H9 (cell line): ENCODE data around the gene ICAM2. TPM values are rescaled to one million over a fixed set of nuclear protein-coding genes. Genes with fewer than 3 reads are reported as not detected.

Experiments
- DNase-seq: peaks from one replicate; pipeline ENCODE4 v3.0.0-alpha.2; 2017
- H2AFZ ChIP-seq: one replicate; pipeline ENCODE4 v1.6.1; 2013; ENCODE audit warnings: mild to moderate bottlenecking, low read length, control low read depth, moderate library complexity
- H2AK5ac ChIP-seq: 2 replicates; pipeline ENCODE4 v1.6.1; 2013; ENCODE audit warnings: low read length, control low read depth, mixed read lengths; ENCODE audit not compliant: insufficient read length
- H2BK120ac ChIP-seq: one replicate; pipeline ENCODE4 v1.6.1; 2013; ENCODE audit warnings: low read depth, mild to moderate bottlenecking, low read length, control low read depth, inconsistent platforms; ENCODE audit not compliant: poor library complexity, severe bottlenecking
- H2BK12ac ChIP-seq: 2 replicates; pipeline ENCODE4 v1.6.1; 2013; ENCODE audit warnings: low read length, control low read depth, mixed read lengths, low read depth; ENCODE audit not compliant: insufficient read length
- H2BK15ac ChIP-seq: 2 replicates; pipeline ENCODE4 v1.6.1; 2013; ENCODE audit warnings: low read depth, low read length, control low read depth
- H2BK20ac ChIP-seq: one replicate; pipeline ENCODE4 v1.6.1; 2013; ENCODE audit warnings: low read depth, mild to moderate bottlenecking, low read length, control low read depth, inconsistent platforms; ENCODE audit not compliant: poor library complexity, severe bottlenecking
- H2BK5ac ChIP-seq: 2 replicates; pipeline ENCODE4 v1.6.1; 2013; ENCODE audit warnings: low read length, control low read depth, mixed read lengths; ENCODE audit not compliant: insufficient read length
- H3K14ac ChIP-seq: 2 replicates; pipeline ENCODE4 v1.6.1; 2013; ENCODE audit warnings: low read length, control low read depth; ENCODE audit not compliant: insufficient read depth
- H3K18ac ChIP-seq: 2 replicates; pipeline ENCODE4 v1.6.1; 2013; ENCODE audit warnings: low read depth, mild to moderate bottlenecking, mixed read lengths, low read length, control low read depth; ENCODE audit not compliant: insufficient read length
- H3K23ac ChIP-seq: 2 replicates; pipeline ENCODE4 v1.6.1; 2013; ENCODE audit warnings: low read length, control low read depth, mixed read lengths, low read depth; ENCODE audit not compliant: insufficient read length
- H3K23me2 ChIP-seq: 2 replicates; pipeline ENCODE4 v1.6.1; 2013; ENCODE audit warnings: low read depth, mild to moderate bottlenecking, mixed read lengths, low read length, control low read depth; ENCODE audit not compliant: insufficient read length, poor library complexity, severe bottlenecking
- H3K27ac ChIP-seq: 2 replicates; pipeline ENCODE4 v1.5.1; 2013; ENCODE audit warnings: low read length, control low read depth, mixed read lengths, low read depth; ENCODE audit not compliant: insufficient read length
- H3K27me3 ChIP-seq: 2 replicates; pipeline ENCODE4 v1.6.1; 2013; ENCODE audit warnings: low read length, control low read depth, inconsistent platforms; ENCODE audit not compliant: insufficient read depth
- H3K4ac ChIP-seq: 2 replicates; pipeline ENCODE4 v1.6.1; 2013; ENCODE audit warnings: low read depth, mild to moderate bottlenecking, control low read depth, inconsistent platforms, low read length, moderate library complexity
- H3K4me1 ChIP-seq: 2 replicates; pipeline ENCODE4 v1.6.1; 2013; ENCODE audit warnings: low read length, control low read depth, inconsistent platforms; ENCODE audit not compliant: insufficient read depth
- H3K4me2 ChIP-seq: 2 replicates; pipeline ENCODE4 v1.6.1; 2013; ENCODE audit warnings: low read length, control low read depth, mixed read lengths; ENCODE audit not compliant: insufficient read length, insufficient read depth
- H3K56ac ChIP-seq: 2 replicates; pipeline ENCODE4 v1.6.1; 2013; ENCODE audit warnings: low read depth, mild to moderate bottlenecking, mixed read lengths, low read length, control low read depth; ENCODE audit not compliant: insufficient read length
- H3K79me1 ChIP-seq: 2 replicates; pipeline ENCODE4 v1.6.1; 2013; ENCODE audit warnings: low read depth, mild to moderate bottlenecking, moderate library complexity, low read length, control low read depth, inconsistent platforms; ENCODE audit not compliant: insufficient read depth, poor library complexity, severe bottlenecking
- H3K79me2 ChIP-seq: 2 replicates; pipeline ENCODE4 v1.6.1; 2013; ENCODE audit warnings: low read length, control low read depth, inconsistent platforms; ENCODE audit not compliant: insufficient read depth
- H3K9ac ChIP-seq: 2 replicates; pipeline ENCODE4 v1.6.1; 2013; ENCODE audit warnings: low read length, control low read depth, mixed read lengths; ENCODE audit not compliant: insufficient read length; ENCODE audit errors: extremely low read depth
- H3K9me3 ChIP-seq: one replicate; pipeline ENCODE4 v1.6.1; 2013; ENCODE audit warnings: low read depth, low read length, inconsistent platforms; ENCODE audit not compliant: control insufficient read depth
- H3T11ph ChIP-seq: one replicate; pipeline ENCODE4 v1.6.1; 2013; ENCODE audit warnings: mild to moderate bottlenecking, low read length, control low read depth, inconsistent platforms
- H4K20me1 ChIP-seq: one replicate; pipeline ENCODE4 v1.6.1; 2013; ENCODE audit not compliant: control insufficient read depth, insufficient read length, insufficient read depth
- H4K5ac ChIP-seq: 2 replicates; pipeline ENCODE4 v1.6.1; 2013; ENCODE audit warnings: low read depth, mild to moderate bottlenecking, mixed read lengths, low read length, control low read depth; ENCODE audit not compliant: insufficient read length
- H4K8ac ChIP-seq: replicated peaks from 2 replicates; pipeline ENCODE4 v1.6.1; 2013; ENCODE audit warnings: low read length, control low read depth, mixed read lengths, low read depth; ENCODE audit not compliant: insufficient read length
- H4K91ac ChIP-seq: 2 replicates; pipeline ENCODE4 v1.6.1; 2013; ENCODE audit warnings: low read depth, mild to moderate bottlenecking, moderate library complexity, mixed read lengths, low read length, control low read depth; ENCODE audit not compliant: insufficient read length
- H3K27ac Mint-ChIP-seq, 3 experiments: 2 replicates in 2 of 3; 3 replicates in 1 of 3; pipeline ENCODE4 v1.8.0; 2020 to 2021; ENCODE audit warnings: mixed read lengths in 3 of 3, mild to moderate bottlenecking in 1 of 3, moderate library complexity in 1 of 3
- H3K27me3 Mint-ChIP-seq: 2 replicates; pipeline ENCODE4 v1.8.0; 2021; ENCODE audit warnings: low read depth, mild to moderate bottlenecking, moderate library complexity, mixed read lengths
- H3K36me3 Mint-ChIP-seq, 3 experiments: 2 replicates in 2 of 3; 3 replicates in 1 of 3; pipeline ENCODE4 v1.8.0; 2020 to 2021; ENCODE audit warnings: low read depth in 3 of 3, mixed read lengths in 3 of 3; ENCODE audit not compliant: insufficient read depth in 1 of 3
- H3K4me1 Mint-ChIP-seq, 2 experiments: 2 replicates each; pipeline ENCODE4 v1.8.0; 2020; ENCODE audit warnings: mixed read lengths in 2 of 2
- H3K4me3 Mint-ChIP-seq, 2 experiments: 2 replicates in 1 of 2; 3 replicates in 1 of 2; pipeline ENCODE4 v1.8.0; 2020 to 2021; ENCODE audit warnings: mild to moderate bottlenecking in 2 of 2, mixed read lengths in 2 of 2, moderate library complexity in 1 of 2
- H3K9me3 Mint-ChIP-seq, 2 experiments: 2 replicates in 1 of 2; 3 replicates in 1 of 2; pipeline ENCODE4 v1.8.0; 2020; ENCODE audit warnings: mild to moderate bottlenecking in 2 of 2, mixed read lengths in 2 of 2, moderate library complexity in 1 of 2
- CTCF ChIP-seq: fragments of 200-600 bp; sonication (generic); conservative IDR thresholded peaks from 3 replicates; pipeline ENCODE4 v1.8.0; 2021; ENCODE audit warnings: antibody characterized with exemption, mild to moderate bottlenecking
- WGBS: extraction: QIAGEN DNeasy Blood & Tissue Kit; methylation state at CpG from one replicate; pipeline ENCODE4 v1.1.7; 2013; ENCODE audit warnings: missing lambda C conversion rate, low lambda C conversion rate, mixed read lengths; ENCODE audit not compliant: insufficient read length; ENCODE audit errors: extremely low coverage; 5-methylcytosine and 5-hydroxymethylcytosine counted together
- total RNA-seq: library from RNA; stranded (reverse); gene quantifications from 2 replicates; pipeline ENCODE4 v1.2.1, GENCODE V29; 2021

The ICAM2 gene
- total RNA-seq, 1 experiment from 2014 or later = 0.28 TPM

DNA sequence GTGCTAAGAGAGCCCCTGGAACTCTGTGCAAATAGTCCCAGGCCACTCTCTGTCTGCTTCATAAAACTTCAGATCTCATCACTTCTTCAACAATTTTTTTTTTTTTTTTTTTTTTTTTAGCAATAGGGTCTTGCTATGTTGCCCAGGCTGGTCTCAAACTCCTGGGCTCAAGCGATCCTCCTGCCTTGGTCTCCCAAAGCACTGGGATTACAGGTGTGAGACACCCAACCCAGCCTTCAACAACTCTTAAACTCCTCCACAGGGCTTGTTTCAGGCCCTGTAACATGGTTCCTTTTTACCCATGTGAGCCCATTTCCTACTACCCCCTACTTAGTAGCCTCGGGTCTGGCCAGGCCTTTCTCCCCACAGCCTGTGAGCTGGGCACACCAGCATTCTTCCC, 39.3 kb upstream of the ICAM2 start:
- Histone ChIP-seq H4K20me1 (no peaks in the 10 kb centered on the region), H3K18ac (no peak overlapping the region), H2AFZ (no peak overlapping the region), H3K79me1 (no peaks in the 10 kb centered on the region), H3K23me2 (no peaks in the 10 kb centered on the region), H2BK120ac (no peak overlapping the region), H3K9ac (no peak overlapping the region), H3K27me3 (no peaks in the 10 kb centered on the region), H3K9me3 (no peaks in the 10 kb centered on the region), H4K91ac (no peak overlapping the region), H3K27ac (no peak overlapping the region), H2BK12ac (no peak overlapping the region), H3K79me2 (no peaks in the 10 kb centered on the region), H3T11ph (no peak overlapping the region), H2BK20ac (no peak overlapping the region), H3K4ac (no peak overlapping the region), H3K4me2 (no peak overlapping the region), H2BK15ac (no peak overlapping the region), H4K5ac (no peak overlapping the region), H4K8ac (no peak overlapping the region), H2BK5ac (no peak overlapping the region), H3K56ac (no peak overlapping the region), H3K14ac (no peak overlapping the region), H3K23ac (no peak overlapping the region), H3K4me1 (peaks cover 6% of the 10 kb centered on the region; the same call in 1 of the 2 replicates), H2AK5ac (no peak overlapping the region)
- no peak overlapping the region; a peak in 1 of 7 replicates for H3K27ac Mint-ChIP-seq
- H3K4me1 Mint-ChIP-seq = peaks cover 30 to 31% of the 10 kb centered on the region in 2 experiments
- no peak overlapping the region for H3K4me3 Mint-ChIP-seq
- no CpG with 5 or more reads among the region's 2 CpGs for WGBS
- peaks cover 0 to 10% (median 4%) of the 10 kb centered on the region in 3 experiments; a peak in 5 of 7 replicates for H3K36me3 Mint-ChIP-seq
- TF ChIP-seq CTCF = no peak
- H3K9me3 Mint-ChIP-seq = no peaks in the 10 kb centered on the region
- DNase-seq = no peak
- no peaks in the 10 kb centered on the region for H3K27me3 Mint-ChIP-seq
